Heart right ventricle (tissue), 16 donors: ENCODE data around the gene JAK1. TPM values are rescaled to one million over a fixed set of nuclear protein-coding genes. Genes with fewer than 3 reads are reported as not detected.
A peak's percentile ranks its signal among the peaks of the same experiment; 100 is the strongest.

Source experiments
- ATAC-seq, 8 donors: fragments of 200-7000 bp; cut with Tn5 transposase; one replicate each; pipeline ENCODE4 v1.9.1; 2020; ENCODE audit warnings: mild to moderate bottlenecking in 8 of 8, moderate library complexity in 8 of 8, moderate number of reproducible peaks in 1 of 8
- DNase-seq, 2 donors: peaks; one replicate each; pipeline ENCODE4 v3.0.0-alpha.2; 2020
- H3K27ac ChIP-seq, 10 donors: fragments of 200-600 bp; sonication (generic) in 2 of 10; one replicate each; pipeline versions ENCODE4 v1.5.0 to v1.8.0; 2020 to 2022; ENCODE audit warnings: mild to moderate bottlenecking in 3 of 10
- H3K27me3 ChIP-seq, 7 donors: fragments of 200-600 bp; one replicate each; pipeline ENCODE4 v1.8.0; 2021 to 2022; ENCODE audit warnings: mild to moderate bottlenecking in 2 of 7
- H3K36me3 ChIP-seq, 9 donors: fragments of 200-600 bp; sonication (generic) in 1 of 9; one replicate each; pipeline versions ENCODE4 v1.5.0 to v1.8.0; 2020 to 2022; ENCODE audit warnings: mild to moderate bottlenecking in 2 of 9
- H3K4me1 ChIP-seq, 9 donors: fragments of 200-600 bp; sonication (generic) in 1 of 9; one replicate each; pipeline versions ENCODE4 v1.5.0 to v1.8.0; 2020 to 2022; ENCODE audit warnings: mild to moderate bottlenecking in 4 of 9
- H3K4me3 ChIP-seq, 10 donors: fragments of 200-600 bp; sonication (generic) in 2 of 10; one replicate each; pipeline versions ENCODE4 v1.5.0 to v1.8.0; 2020 to 2022; ENCODE audit warnings: mild to moderate bottlenecking in 7 of 10, moderate library complexity in 2 of 10
- H3K9me3 ChIP-seq, 11 donors: fragments of 200-600 bp in 10 of 11; sonication (generic) in 2 of 11; one replicate each; pipeline versions ENCODE4 v1.5.0 to v1.8.0; 2013 to 2022; ENCODE audit warnings: mild to moderate bottlenecking in 2 of 11, control low read depth in 1 of 11, moderate library complexity in 1 of 11
- CTCF ChIP-seq, 9 donors: fragments of 200-600 bp; sonication (generic) in 2 of 9; IDR thresholded peaks; one replicate each; pipeline versions ENCODE4 v1.5.0 to v1.8.0; 2021 to 2022; ENCODE audit warnings: antibody characterized with exemption in 9 of 9, mild to moderate bottlenecking in 5 of 9, moderate library complexity in 1 of 9
- WGBS, 2 donors: extraction: QIAGEN DNeasy Blood & Tissue Kit; methylation state at CpG; one replicate each; pipeline ENCODE4 v1.1.7; 2013; ENCODE audit warnings: inconsistent platforms in 1 of 2; 5-methylcytosine and 5-hydroxymethylcytosine counted together
- intact Hi-C, 10 donors: fragments of 100-400 bp; cut with DNase I; formaldehyde crosslinking; loops; one replicate each; pipeline versions ENCODE4 v1.11.1 to v1.14.2; 2022
- polyA plus RNA-seq, 2 donors: library from polyadenylated mRNA; stranded (reverse); fragments of 200-250 nt; gene quantifications; one replicate each; pipeline ENCODE4 v1.2.3, GENCODE V29; 2013
- total RNA-seq, 10 donors: library from RNA; stranded (reverse); fragmentation: NEBNext Ultra II Directional in 3 of 10; extraction: Animal tissue kit (Norgen Biotek cat#: 25700) in 3 of 10; gene quantifications; one replicate each; pipeline versions ENCODE4 v1.2.1 to v1.2.4, GENCODE V29; 2021 to 2023
- donor health status: Arrhythmogenic right ventricular cardiomyopathy.
- donor health status: ischemic (EF 13 %, LVEDD 7.1; RV severe dilation, severe dysfunction).
- donor health status: healthy with polysubstance abuse.
- donor health status: DM: no; HTN: yes; CAD: no.
- donor health status: DM: no; HTN: no; CAD: no.
- donor health status: ischemic (EF 25% LVEDD 6.9; RV normal size, moderate dysfunction).
- donor health status: ischemic (EF 25% LVEDD 5.7; RV mildly dilated, moderate dysfunction).
- donor health status: healthy.
- donor health status: DM: yes; HTN: yes; CAD: no.
- donor health status: Ischemic cardiomyopathy.
- donor health status: ischemic (EF 35%, LVEDD 5.7; RV mildly dilated, moderate dysfunction).
- donor health status: nonischemic (EF 11% LVEDD 7.7; RV severe dilation, severe dysfunction).
- donor health status: DM: yes; HTN: yes; CAD: no.
- donor health status: PGD.
- donor health status: ischemic (EF 29% LVEDD 5.4; RV normal size, mild dysfunction).
- donor health status: nonischemic (EF 23%, LVEDD 6.1; RV moderate dilation, normal function).

JAK1 gene
- total and polyA plus RNA-seq, 12 donors: 20.1 to 122 (median 81.3) TPM

- H3K4me1 ChIP-seq: peaks cover 0 to 8% (median 0%) of the 10 kb centered on the region in 9 donors
- peaks cover 0 to 19% (median 0%) of the 10 kb centered on the region in 9 donors for H3K36me3 ChIP-seq
- no peak overlapping the region for H3K4me3 ChIP-seq
- DNase-seq (no peak), ATAC-seq (no peak)
- no peaks in the 10 kb centered on the region for H3K27me3 ChIP-seq
- TF ChIP-seq CTCF (IDR thresholded peaks at IDR 0.05): no peak
- H3K9me3 ChIP-seq: no peaks in the 10 kb centered on the region
- intact Hi-C loops: no loop called here
- WGBS, 2 donors: 70 to 90% methylated on average over 3 of the region's 3 CpGs
- no peak overlapping the region for H3K27ac ChIP-seq
Observed at GRCh38 chr1:64973061-64973647, 6.8 kb upstream of the JAK1 start.

- 76 to 86% methylated on average over 9 of the region's 9 CpGs for WGBS, 2 donors
- TF ChIP-seq CTCF (IDR thresholded peaks at IDR 0.05): no peak
- peaks cover 2 to 19% (median 12%) of the 10 kb centered on the region in 9 donors for H3K4me1 ChIP-seq
- no peaks in the 10 kb centered on the region for H3K9me3 ChIP-seq
- H3K4me3 ChIP-seq: no peak overlapping the region
- no peaks in the 10 kb centered on the region for H3K27me3 ChIP-seq
- H3K36me3 ChIP-seq: no peaks in the 10 kb centered on the region
- ATAC-seq: no peak
- no peak for DNase-seq
- intact Hi-C loops: loop anchor here in 7 of 10 donors (5.0 to 10.0 kb wide), 13 partner anchors 33 to 107 kb away; no protein-coding TSS in a partner anchor
- no peak overlapping the region for H3K27ac ChIP-seq
Observed at GRCh38 chr1:64969305-64970046, 3.1 kb upstream of the JAK1 start.

- Histone ChIP-seq H3K9me3 (no peaks in the 10 kb centered on the region), H3K27me3 (no peaks in the 10 kb centered on the region), H3K36me3 (no peaks in the 10 kb centered on the region), H3K27ac (peak overlapping the region in 2 of 10 donors; percentile 89 to 95), H3K4me3 (peak overlapping the region in 2 of 10 donors; percentile 66 to 87), H3K4me1 (peaks cover 3 to 40% (median 22%) of the 10 kb centered on the region in 9 donors)
- 54 to 63% methylated on average over 6 of the region's 6 CpGs for WGBS, 2 donors
- DNase-seq (no peak), ATAC-seq (peak in 3 of 8 donors; percentile 11 to 15 (median 12))
- intact Hi-C loops: loop anchor here in 7 of 10 donors (2.0 to 10.0 kb wide), 14 partner anchors 35 to 105 kb away; no protein-coding TSS in a partner anchor
- TF ChIP-seq CTCF (IDR thresholded peaks at IDR 0.05): no peak
Observed at GRCh38 chr1:64967381-64967780, 1.0 kb upstream of the JAK1 start.

- peak; percentile 67 to 68 for DNase-seq
- TF ChIP-seq CTCF (IDR thresholded peaks at IDR 0.05): no peak
- H3K27ac ChIP-seq: peak overlapping the region; percentile 93 to 100 (median 96)
- ATAC-seq: peak; percentile 45 to 59 (median 56)
- WGBS, 2 donors: 0 to 1% methylated on average over 51 to 52 of the region's 52 CpGs
- intact Hi-C loops: loop anchor here in 7 of 10 donors (2.0 to 10.0 kb wide), 14 partner anchors 33 to 103 kb away; no protein-coding TSS in a partner anchor
- H3K4me1 ChIP-seq: peaks cover 7 to 58% (median 40%) of the 10 kb centered on the region in 9 donors
- no peaks in the 10 kb centered on the region for H3K36me3 ChIP-seq
- peak overlapping the region; percentile 66 to 99 (median 88) for H3K4me3 ChIP-seq
- H3K27me3 ChIP-seq: no peaks in the 10 kb centered on the region
- H3K9me3 ChIP-seq: no peaks in the 10 kb centered on the region
Observed at GRCh38 chr1:64965366-64966157, 787 bp downstream of the JAK1 start.
